ENCODE results near the gene SDC1.

Gene SDC1

DNA sequence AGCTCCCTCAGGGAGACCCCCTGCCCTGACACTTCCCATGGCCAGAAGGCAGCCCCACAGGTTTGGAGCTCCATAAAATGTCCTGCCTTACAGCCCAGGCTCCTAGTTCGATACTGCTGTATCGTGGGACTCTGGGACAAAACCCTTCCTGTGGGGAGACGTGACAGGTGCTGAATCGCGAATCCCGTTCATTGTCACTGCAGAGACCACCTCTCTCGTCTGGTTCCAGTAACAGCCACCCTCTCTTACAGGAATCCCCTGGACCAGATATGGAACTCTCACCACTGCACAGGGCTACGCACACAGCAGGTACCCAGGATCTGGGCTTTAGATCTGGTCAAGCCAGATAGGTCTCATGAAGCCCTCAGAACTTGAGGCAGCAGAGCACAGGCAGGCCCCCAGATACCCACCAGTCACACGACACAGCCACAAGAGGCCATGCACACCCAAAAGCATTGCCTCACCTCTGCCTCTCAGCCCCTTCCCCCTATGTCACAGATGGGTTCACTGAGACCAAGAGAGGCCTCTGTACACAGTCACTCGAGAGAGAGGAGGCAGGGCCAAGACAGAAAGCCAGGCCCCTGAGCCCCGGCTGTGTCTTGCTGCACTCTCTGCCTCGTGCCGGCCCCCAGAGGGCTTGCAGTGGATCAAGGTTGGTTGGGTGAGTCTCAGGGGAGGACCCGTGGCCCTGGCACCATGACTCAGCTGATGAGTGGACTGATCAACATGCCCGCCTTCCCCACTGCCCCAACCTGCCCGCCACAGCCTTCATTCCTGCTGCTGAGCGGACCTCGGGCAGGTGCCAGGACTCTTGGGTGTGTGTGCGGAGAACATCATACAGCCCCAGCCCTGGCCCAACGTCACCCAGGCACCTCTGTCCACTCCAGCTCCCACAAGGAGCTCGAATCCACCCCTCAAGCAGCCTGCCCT is 7.6 kb downstream of the SDC1 start:
- no peak overlapping the region for H3K4me3 ChIP-seq (replicated peaks; ENCODE audit: low read depth, low read length)
- TF ChIP-seq, protein P1, sequence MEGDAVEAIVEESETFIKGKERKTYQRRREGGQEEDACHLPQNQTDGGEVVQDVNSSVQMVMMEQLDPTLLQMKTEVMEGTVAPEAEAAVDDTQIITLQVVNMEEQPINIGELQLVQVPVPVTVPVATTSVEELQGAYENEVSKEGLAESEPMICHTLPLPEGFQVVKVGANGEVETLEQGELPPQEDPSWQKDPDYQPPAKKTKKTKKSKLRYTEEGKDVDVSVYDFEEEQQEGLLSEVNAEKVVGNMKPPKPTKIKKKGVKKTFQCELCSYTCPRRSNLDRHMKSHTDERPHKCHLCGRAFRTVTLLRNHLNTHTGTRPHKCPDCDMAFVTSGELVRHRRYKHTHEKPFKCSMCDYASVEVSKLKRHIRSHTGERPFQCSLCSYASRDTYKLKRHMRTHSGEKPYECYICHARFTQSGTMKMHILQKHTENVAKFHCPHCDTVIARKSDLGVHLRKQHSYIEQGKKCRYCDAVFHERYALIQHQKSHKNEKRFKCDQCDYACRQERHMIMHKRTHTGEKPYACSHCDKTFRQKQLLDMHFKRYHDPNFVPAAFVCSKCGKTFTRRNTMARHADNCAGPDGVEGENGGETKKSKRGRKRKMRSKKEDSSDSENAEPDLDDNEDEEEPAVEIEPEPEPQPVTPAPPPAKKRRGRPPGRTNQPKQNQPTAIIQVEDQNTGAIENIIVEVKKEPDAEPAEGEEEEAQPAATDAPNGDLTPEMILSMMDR (IDR thresholded peaks at IDR 0.05; ENCODE audit: low read depth, low read length, missing control alignments): no peak
- DNase-seq (ENCODE audit: extremely low read depth, low read depth): no peak

DNA sequence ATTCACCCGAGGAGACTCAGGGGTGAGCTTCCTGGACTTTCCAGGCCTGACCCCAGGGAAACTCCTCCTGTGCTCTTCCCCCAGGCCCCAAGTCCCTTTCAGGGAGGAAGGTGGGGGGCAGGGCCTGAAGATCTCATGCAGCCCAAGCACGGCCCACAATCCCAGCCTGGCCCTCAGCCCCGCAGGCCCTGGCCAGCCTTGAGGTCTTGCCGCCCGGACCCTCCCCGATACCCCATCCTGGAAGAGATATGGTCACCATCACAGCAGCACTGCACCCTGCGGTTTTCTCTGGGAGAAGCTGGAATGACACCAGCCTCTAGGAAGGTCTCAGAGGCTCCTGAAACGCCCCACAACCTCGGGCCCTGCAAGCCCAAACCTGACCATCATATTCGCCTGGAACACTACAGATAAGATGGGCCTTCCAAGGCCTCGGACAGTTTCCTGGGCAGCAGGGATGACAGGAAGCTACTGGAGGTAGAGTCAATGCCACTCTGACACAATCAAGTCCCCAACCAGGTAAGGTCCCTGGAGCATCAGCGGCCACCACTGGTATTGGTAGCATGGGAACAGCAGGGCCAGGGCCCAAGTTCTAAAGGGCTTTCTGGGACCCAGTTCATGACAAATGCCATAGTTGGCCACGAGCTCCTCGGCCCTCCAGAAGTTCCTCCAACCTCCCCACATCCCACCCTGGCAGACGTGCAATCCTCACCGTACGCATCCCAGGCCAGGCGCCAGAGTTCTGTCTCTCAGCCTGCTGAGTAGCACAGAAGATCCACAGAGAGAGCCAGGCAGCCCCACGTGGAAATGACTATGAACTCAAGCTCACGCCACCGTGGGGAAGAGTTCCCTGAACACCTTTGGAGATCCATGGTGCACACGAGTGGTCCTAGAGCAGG is 8.6 kb downstream of the SDC1 start:
- TF ChIP-seq, protein P1 (IDR thresholded peaks at IDR 0.05; ENCODE audit: low read depth, low read length, missing control alignments): no peak
- no peak for DNase-seq (ENCODE audit: extremely low read depth, low read depth)
- no peak overlapping the region for H3K4me3 ChIP-seq (replicated peaks; ENCODE audit: low read depth, low read length)

DNA sequence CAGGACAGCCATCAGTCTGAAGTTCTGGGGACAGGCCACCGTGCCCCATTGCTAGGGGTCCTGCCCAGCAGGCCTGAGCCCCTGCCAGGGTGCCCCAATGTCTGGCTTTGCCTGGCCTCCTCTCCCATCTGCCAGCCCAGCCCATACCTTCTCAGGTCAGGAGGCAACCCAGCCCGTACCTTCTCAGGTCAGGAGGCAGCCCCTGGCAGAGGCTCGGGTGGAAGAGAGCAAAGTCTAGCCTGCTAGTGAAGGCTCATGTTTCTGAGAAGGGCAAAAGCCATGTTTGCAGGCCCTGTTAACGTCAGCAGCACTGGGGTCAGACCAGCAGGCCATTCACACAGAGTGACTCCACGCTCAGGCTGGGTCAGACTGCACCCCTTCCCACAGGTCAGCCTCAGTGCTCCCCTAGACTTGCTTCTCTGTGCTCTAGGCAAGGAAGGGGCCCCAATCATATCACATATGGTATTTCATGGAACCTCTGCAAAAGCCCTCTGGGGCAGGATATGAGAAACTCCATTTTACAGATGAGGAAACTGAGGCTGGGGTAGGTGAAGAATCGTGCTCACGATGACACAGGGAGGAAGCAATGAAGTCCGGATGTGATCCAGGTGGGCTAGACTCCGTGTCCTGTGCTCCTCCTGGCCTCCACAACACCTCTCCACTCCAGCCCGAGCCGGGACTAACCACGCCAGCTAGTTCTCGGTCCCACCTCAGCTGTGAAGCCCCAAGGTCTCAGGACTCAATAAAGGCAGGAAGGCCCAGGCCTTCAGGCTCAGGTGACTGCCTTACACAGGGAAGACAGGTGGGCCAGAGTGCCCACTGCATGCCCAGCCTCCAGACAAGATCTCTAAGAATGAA is 9.5 kb downstream of the SDC1 start:
- H3K4me3 ChIP-seq (replicated peaks; ENCODE audit: low read depth, low read length): no peak overlapping the region
- DNase-seq (ENCODE audit: extremely low read depth, low read depth): no peak
- TF ChIP-seq, protein P1 (IDR thresholded peaks at IDR 0.05; ENCODE audit: low read depth, low read length, missing control alignments): no peak

DNA sequence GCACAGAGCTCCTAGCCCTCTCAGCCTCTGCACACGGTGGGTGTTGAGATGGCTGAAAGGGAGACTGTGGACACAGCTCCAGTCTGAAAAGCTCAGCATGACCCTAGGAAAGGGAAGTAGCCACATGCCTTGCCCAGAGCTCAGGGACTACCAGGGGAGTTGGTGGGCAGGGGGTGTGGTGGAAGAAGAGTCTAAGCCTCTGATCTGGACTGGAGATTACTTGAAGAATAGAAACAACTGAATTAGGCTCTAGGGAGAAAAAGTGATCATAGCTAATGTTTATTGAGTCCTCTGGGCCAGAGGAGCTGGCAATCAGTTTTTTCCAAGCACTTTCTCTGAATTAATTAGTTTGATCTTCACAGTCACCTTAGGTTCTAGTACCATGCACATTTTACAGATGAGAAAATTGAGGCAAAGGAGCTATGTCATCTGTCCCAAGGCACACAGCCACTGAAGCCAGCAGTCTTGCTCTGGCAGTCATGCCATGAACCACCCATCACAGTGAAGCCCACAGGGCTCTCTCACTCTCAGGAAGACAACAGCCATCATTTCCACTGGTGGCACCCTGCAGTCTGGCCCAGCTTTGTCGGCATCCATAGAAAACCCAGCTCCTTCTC is 10.3 kb downstream of the SDC1 start:
- TF ChIP-seq, protein P1 (IDR thresholded peaks at IDR 0.05; ENCODE audit: low read depth, low read length, missing control alignments): no peak
- no peak for DNase-seq (ENCODE audit: extremely low read depth, low read depth)
- no peak overlapping the region for H3K4me3 ChIP-seq (replicated peaks; ENCODE audit: low read depth, low read length)

DNA sequence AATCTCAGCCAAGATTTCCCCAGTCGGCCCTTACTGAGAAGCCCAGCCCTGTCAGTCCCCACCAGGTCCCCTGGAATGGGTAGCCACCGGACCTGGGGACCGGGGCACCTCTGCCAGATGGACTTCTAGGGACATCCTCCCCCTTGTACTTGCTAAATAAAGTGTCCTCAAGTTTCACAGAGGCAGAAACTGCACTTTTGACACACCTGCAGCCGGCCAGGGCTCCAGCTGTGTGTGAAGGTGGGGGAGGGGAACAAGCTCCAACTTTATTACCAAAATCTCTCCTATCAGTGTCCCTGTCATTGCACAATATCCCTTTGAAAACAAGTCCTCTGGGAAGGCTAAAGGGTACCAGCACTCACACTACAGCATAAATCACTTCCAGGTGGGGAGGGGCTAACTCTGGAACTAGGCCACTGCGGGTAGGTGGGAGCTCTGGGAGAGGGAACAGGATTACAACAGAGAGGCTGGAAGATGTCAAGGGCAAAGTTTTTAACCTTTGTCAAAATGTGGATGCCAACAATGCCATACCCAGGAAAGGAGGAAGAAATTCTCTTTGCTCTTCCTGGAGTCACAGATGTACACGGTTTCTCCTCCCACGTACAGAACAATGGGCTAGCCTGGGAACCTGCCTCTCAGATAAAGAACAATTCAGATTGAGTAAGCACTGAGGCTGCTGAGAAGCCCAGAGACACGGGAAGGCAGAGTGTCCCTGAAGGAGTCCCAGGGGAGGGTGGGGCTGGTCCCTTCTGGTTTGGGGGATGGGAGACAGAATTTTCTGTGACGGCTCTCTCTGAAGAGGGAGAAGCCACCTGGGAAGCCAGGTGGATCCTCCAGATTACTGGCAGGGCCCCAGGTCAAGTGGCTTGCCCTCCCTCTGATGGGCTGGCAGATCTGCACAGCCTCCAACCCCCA is 11.0 kb downstream of the SDC1 start:
- TF ChIP-seq, protein P1 (IDR thresholded peaks at IDR 0.05; ENCODE audit: low read depth, low read length, missing control alignments): no peak
- DNase-seq (ENCODE audit: extremely low read depth, low read depth): no peak
- no peak overlapping the region for H3K4me3 ChIP-seq (replicated peaks; ENCODE audit: low read depth, low read length)
